SU-DHL-6 (cell line): ENCODE data around the gene CD109.

ENCODE experiments used
- H2AFZ ChIP-seq: fragments of 200-600 bp; sonication (generic); 2 replicates; pipeline ENCODE4 v1.6.1; 2014; ENCODE audit warnings: low read depth, mild to moderate bottlenecking, moderate library complexity, mixed read lengths, antibody characterized with exemption, low read length; ENCODE audit not compliant: severe bottlenecking
- H3F3A ChIP-seq: fragments of 200-600 bp; shearing (Covaris generic); 2 replicates; pipeline ENCODE4 v1.6.0; 2016; ENCODE audit warnings: antibody characterized with exemption, mild to moderate bottlenecking; ENCODE audit not compliant: insufficient read depth
- H3K27ac ChIP-seq: fragments of 200-600 bp; sonication (generic); 2 replicates; pipeline ENCODE4 v1.5.1; 2016; ENCODE audit warnings: low read depth, mild to moderate bottlenecking, low read length, moderate library complexity, mixed read lengths
- H3K27me3 ChIP-seq: fragments of 200-600 bp; sonication (generic), shearing (Covaris generic); 2 replicates; pipeline ENCODE4 v1.6.0; 2014; ENCODE audit warnings: mild to moderate bottlenecking, low read length
- H3K36me3 ChIP-seq: fragments of 200-600 bp; sonication (generic); 2 replicates; pipeline ENCODE4 v1.6.1; 2014; ENCODE audit warnings: mild to moderate bottlenecking, low read length, mixed read lengths
- H3K4me2 ChIP-seq: fragments of 300-600, 200-600 bp; shearing (Covaris generic), sonication (generic); 2 replicates; pipeline ENCODE4 v1.6.0; 2014; ENCODE audit warnings: low read length, low read depth, mild to moderate bottlenecking; ENCODE audit not compliant: poor library complexity, severe bottlenecking
- H3K4me3 ChIP-seq: fragments of 200-600 bp; sonication (generic); 2 replicates; pipeline ENCODE4 v1.5.1; 2014; ENCODE audit warnings: antibody characterized with exemption, low read length, mild to moderate bottlenecking, mixed read lengths; ENCODE audit not compliant: insufficient read depth, poor library complexity, severe bottlenecking
- H3K79me2 ChIP-seq: fragments of 200-600 bp; sonication (generic); 2 replicates; pipeline ENCODE4 v1.6.1; 2014; ENCODE audit warnings: mild to moderate bottlenecking, low read length, moderate library complexity; ENCODE audit not compliant: insufficient read depth
- H3K9ac ChIP-seq: fragments of 200-600 bp; sonication (generic); 2 replicates; pipeline ENCODE4 v1.7.0; 2014; ENCODE audit warnings: mild to moderate bottlenecking, low read length
- H3K9me2 ChIP-seq: fragments of 200-600 bp; sonication (generic); replicated peaks from 2 replicates; pipeline ENCODE4 v1.6.1; 2014; ENCODE audit warnings: low read length; ENCODE audit not compliant: insufficient read depth
- H3K9me3 ChIP-seq: fragments of 200-600 bp; sonication (generic); 2 replicates; pipeline ENCODE4 v1.6.1; 2014; ENCODE audit warnings: low read length, mixed read lengths; ENCODE audit not compliant: insufficient read depth
- H4K20me1 ChIP-seq: fragments of 200-600 bp; sonication (generic); 2 replicates; pipeline ENCODE4 v1.6.1; 2014; ENCODE audit warnings: low read depth, mild to moderate bottlenecking, antibody characterized with exemption, low read length, moderate library complexity, mixed read lengths
- EZH2phosphoT487 ChIP-seq: fragments of 200-600 bp; sonication (generic), shearing (Covaris generic); conservative IDR thresholded peaks from 2 replicates; pipeline ENCODE4 v1.6.1; 2018; ENCODE audit warnings: mild to moderate bottlenecking, antibody characterized with exemption, low read length, moderate library complexity, mixed read lengths
- TF ChIP-seq, protein P1 (sequence below): fragments of 200-600 bp; sonication (generic); IDR thresholded peaks from one replicate; pipeline ENCODE4 v1.5.1; 2017; ENCODE audit warnings: antibody characterized with exemption, mild to moderate bottlenecking, low read length, moderate library complexity; ENCODE audit not compliant: insufficient read depth, poor library complexity, severe bottlenecking

The CD109 gene

DNA sequence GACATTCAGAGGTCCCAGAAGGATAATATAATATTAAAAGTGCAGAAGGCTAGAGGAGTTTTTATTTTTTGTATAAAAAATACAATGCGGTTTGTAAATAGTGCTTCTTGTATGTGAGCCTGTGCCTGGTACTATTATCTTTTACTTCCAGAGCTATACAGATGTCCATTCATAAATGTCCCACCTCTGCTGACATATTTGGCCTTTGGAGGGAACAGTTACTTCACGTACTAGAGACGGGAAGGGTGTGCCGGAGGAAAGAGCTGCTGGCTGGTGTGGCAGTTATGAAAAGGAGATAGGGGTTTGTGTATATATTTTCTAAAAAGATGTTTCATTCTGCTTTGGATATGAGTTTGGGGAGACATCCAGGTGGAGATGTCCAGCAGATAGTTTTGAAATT, 8.8 kb downstream of the CD109 start:
- Histone ChIP-seq H3K9me2 (no peaks in the 10 kb centered on the region), H4K20me1 (no peaks in the 10 kb centered on the region), H3K4me3 (no peak overlapping the region), H3F3A (no peaks in the 10 kb centered on the region), H3K79me2 (no peaks in the 10 kb centered on the region), H3K27ac (no peak overlapping the region), H3K36me3 (no peaks in the 10 kb centered on the region), H3K27me3 (no peaks in the 10 kb centered on the region), H3K4me2 (no peak overlapping the region), H3K9ac (no peak overlapping the region), H2AFZ (no peak overlapping the region), H3K9me3 (no peaks in the 10 kb centered on the region)
- TF ChIP-seq, protein P1, sequence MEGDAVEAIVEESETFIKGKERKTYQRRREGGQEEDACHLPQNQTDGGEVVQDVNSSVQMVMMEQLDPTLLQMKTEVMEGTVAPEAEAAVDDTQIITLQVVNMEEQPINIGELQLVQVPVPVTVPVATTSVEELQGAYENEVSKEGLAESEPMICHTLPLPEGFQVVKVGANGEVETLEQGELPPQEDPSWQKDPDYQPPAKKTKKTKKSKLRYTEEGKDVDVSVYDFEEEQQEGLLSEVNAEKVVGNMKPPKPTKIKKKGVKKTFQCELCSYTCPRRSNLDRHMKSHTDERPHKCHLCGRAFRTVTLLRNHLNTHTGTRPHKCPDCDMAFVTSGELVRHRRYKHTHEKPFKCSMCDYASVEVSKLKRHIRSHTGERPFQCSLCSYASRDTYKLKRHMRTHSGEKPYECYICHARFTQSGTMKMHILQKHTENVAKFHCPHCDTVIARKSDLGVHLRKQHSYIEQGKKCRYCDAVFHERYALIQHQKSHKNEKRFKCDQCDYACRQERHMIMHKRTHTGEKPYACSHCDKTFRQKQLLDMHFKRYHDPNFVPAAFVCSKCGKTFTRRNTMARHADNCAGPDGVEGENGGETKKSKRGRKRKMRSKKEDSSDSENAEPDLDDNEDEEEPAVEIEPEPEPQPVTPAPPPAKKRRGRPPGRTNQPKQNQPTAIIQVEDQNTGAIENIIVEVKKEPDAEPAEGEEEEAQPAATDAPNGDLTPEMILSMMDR = no peak
- no peak for TF ChIP-seq EZH2phosphoT487

DNA sequence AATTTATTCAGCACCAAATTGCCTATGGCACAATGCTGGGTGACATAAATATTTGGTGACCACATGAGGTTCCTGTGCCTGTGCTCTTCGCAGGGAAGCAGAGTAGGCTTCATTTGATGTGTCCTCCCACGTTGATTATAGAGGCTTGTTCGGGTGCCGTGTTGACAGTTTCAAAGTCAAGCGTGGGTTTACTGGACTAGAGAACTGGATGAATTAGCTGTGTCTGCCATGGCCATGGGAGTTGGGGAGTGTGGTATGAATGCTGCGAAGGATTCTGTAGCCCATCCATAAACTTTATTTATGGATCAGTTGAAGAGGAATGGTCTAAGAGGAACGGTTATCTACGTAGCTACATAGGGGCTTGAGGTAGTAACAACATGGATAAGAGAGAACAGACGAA, 11.0 kb downstream of the CD109 start:
- Histone ChIP-seq H3K36me3 (no peaks in the 10 kb centered on the region), H4K20me1 (no peaks in the 10 kb centered on the region), H2AFZ (no peak overlapping the region), H3K79me2 (no peaks in the 10 kb centered on the region), H3K27ac (no peak overlapping the region), H3K9ac (no peak overlapping the region), H3K9me3 (no peaks in the 10 kb centered on the region), H3K4me2 (no peak overlapping the region), H3K27me3 (no peaks in the 10 kb centered on the region), H3K9me2 (no peaks in the 10 kb centered on the region), H3F3A (no peaks in the 10 kb centered on the region), H3K4me3 (no peak overlapping the region)
- TF ChIP-seq EZH2phosphoT487 = no peak
- TF ChIP-seq, protein P1 = no peak

DNA sequence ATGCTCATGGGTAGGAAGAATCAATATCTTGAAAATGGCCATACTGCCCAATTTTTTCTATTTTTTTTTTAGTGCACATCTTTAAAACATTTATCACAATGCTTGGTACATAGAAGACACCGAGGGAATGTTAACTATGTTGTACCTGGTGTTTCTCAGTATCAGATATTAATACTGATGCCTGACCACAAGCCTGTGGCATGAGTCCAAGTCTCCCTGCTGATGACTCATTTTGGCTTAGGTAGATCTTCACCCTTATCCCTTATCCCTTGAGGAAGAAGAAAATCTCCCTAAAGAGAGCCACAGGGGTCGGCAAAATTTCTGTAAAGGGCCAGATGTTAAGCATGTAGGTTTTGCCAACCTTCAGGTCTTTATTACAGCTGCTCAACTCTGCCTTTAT, 14.5 kb downstream of the CD109 start:
- H3K9me3 ChIP-seq = no peaks in the 10 kb centered on the region
- H4K20me1 ChIP-seq = no peaks in the 10 kb centered on the region
- no peaks in the 10 kb centered on the region for H3K36me3 ChIP-seq
- H2AFZ ChIP-seq = no peak overlapping the region
- no peak overlapping the region for H3K4me3 ChIP-seq
- no peak for TF ChIP-seq EZH2phosphoT487
- TF ChIP-seq, protein P1 = no peak
- no peaks in the 10 kb centered on the region for H3F3A ChIP-seq
- H3K27ac ChIP-seq = no peak overlapping the region
- no peaks in the 10 kb centered on the region for H3K9me2 ChIP-seq
- no peaks in the 10 kb centered on the region for H3K27me3 ChIP-seq
- H3K79me2 ChIP-seq = no peaks in the 10 kb centered on the region
- H3K4me2 ChIP-seq = no peak overlapping the region
- H3K9ac ChIP-seq = no peak overlapping the region
